B cell (primary cell): ENCODE measurements around the gene CFAP20. TPM values are rescaled to one million over a fixed set of nuclear protein-coding genes. Genes with fewer than 3 reads are reported as not detected.

Source experiments
- ATAC-seq: fragments of 200-7000 bp; cut with Tn5 transposase; one replicate; pipeline ENCODE4 v1.10.0; 2021; ENCODE audit warnings: low read depth, mild to moderate bottlenecking, moderate number of reproducible peaks, moderate library complexity
- CTCF ChIA-PET: fragments of 350-600 bp; sonication (Branson Sonifier 250); formaldehyde crosslinking; loops from one replicate; lab custom pipeline; 2021; ENCODE audit warnings: antibody characterized with exemption, inconsistent platforms; lab: Charles Lee
- POLR2A ChIA-PET: fragments of 350-600 bp; sonication (Branson Sonifier 250); formaldehyde crosslinking; loops from one replicate; lab custom pipeline; 2021; ENCODE audit warnings: antibody characterized with exemption; lab: Charles Lee
- DNase-seq: peaks from one replicate; pipeline ENCODE4 v3.0.0; 2013
- H2AFZ ChIP-seq: 2 replicates; pipeline ENCODE4 v1.6.1; 2012; ENCODE audit warnings: mild to moderate bottlenecking, low read depth, low read length; ENCODE audit not compliant: insufficient read depth, poor library complexity, severe bottlenecking
- H3K27ac ChIP-seq, 2 donors: 1 replicate in 1 of 2; 2 replicates in 1 of 2; pipeline ENCODE4 v1.5.1; 2012 to 2013; ENCODE audit warnings: low read length in 2 of 2, mild to moderate bottlenecking in 2 of 2, moderate library complexity in 1 of 2
- H3K27me3 ChIP-seq, 4 experiments: fragments of 200-600 bp in 1 of 4; sonication (generic) in 1 of 4; replicated peaks in 1 of 4; 1 replicate in 2 of 4; 2 replicates in 2 of 4; pipeline versions ENCODE4 v1.6.1 to v1.7.0; 2013 to 2016; ENCODE audit warnings: low read length in 3 of 4, mild to moderate bottlenecking in 2 of 4, mixed read lengths in 1 of 4, moderate library complexity in 1 of 4; ENCODE audit not compliant: insufficient read depth in 4 of 4, control insufficient read depth in 3 of 4; ENCODE audit errors: control extremely low read depth in 1 of 4
- H3K36me3 ChIP-seq, 2 experiments: replicated peaks in 1 of 2; 1 replicate in 1 of 2; 2 replicates in 1 of 2; pipeline versions ENCODE4 v1.6.1 to v1.7.1; 2013; ENCODE audit warnings: low read length in 1 of 2; ENCODE audit not compliant: insufficient read depth in 2 of 2, control insufficient read depth in 1 of 2; ENCODE audit errors: control extremely low read depth in 1 of 2, extremely low read depth in 1 of 2
- H3K4me1 ChIP-seq, 2 donors: fragments of 200-600 bp in 1 of 2; sonication (generic) in 1 of 2; 1 replicate in 1 of 2; 2 replicates in 1 of 2; pipeline versions ENCODE4 v1.5.1 to v1.6.1; 2013 to 2017; ENCODE audit warnings: low read length in 2 of 2; ENCODE audit not compliant: control insufficient read depth in 2 of 2, insufficient read depth in 2 of 2
- H3K4me2 ChIP-seq: replicated peaks from 2 replicates; pipeline ENCODE3; 2012; ENCODE audit warnings: mild to moderate bottlenecking, low read depth, low read length; ENCODE audit not compliant: poor library complexity, severe bottlenecking
- H3K4me3 ChIP-seq, 5 experiments: fragments of 200-600 bp in 1 of 5; sonication (generic) in 1 of 5; 1 replicate in 3 of 5; 2 replicates in 2 of 5; pipeline versions ENCODE4 v1.5.1 to v1.7.0; 2011 to 2016; ENCODE audit warnings: low read length in 4 of 5, mild to moderate bottlenecking in 4 of 5, low read depth in 2 of 5, control low read depth in 1 of 5, moderate library complexity in 1 of 5; ENCODE audit not compliant: insufficient read depth in 1 of 5; ENCODE audit errors: control extremely low read depth in 1 of 5, extremely low read depth in 1 of 5
- H3K79me2 ChIP-seq: fragments of 200-600 bp; sonication (generic); one replicate; pipeline ENCODE4 v1.6.0; 2016; ENCODE audit warnings: low read length; ENCODE audit not compliant: control insufficient read depth, insufficient read depth
- H3K9ac ChIP-seq: fragments of 200-600 bp; sonication (generic); 2 replicates; pipeline ENCODE4 v1.6.1; 2017; ENCODE audit warnings: mild to moderate bottlenecking, low read length, moderate library complexity
- H3K9me3 ChIP-seq, 3 donors: one replicate each; pipeline versions ENCODE4 v1.6.1 to v1.7.1; 2013; ENCODE audit warnings: low read length in 2 of 3; ENCODE audit not compliant: control insufficient read depth in 2 of 3, insufficient read depth in 1 of 3; ENCODE audit errors: control extremely low read depth in 1 of 3
- H4K20me1 ChIP-seq: 2 replicates; pipeline ENCODE4 v1.6.0; 2012; ENCODE audit warnings: mild to moderate bottlenecking, low read length; ENCODE audit not compliant: insufficient read depth, control insufficient read depth, poor library complexity, severe bottlenecking
- H3K27ac Mint-ChIP-seq: one replicate; pipeline ENCODE4 v1.8.0; 2021; ENCODE audit warnings: mixed read lengths
- H3K27me3 Mint-ChIP-seq: one replicate; pipeline ENCODE4 v1.8.0; 2021; ENCODE audit warnings: mixed read lengths
- H3K4me1 Mint-ChIP-seq: one replicate; pipeline ENCODE4 v1.8.0; 2021; ENCODE audit warnings: mixed read lengths
- H3K4me3 Mint-ChIP-seq: one replicate; pipeline ENCODE4 v1.8.0; 2021; ENCODE audit warnings: mixed read lengths
- H3K9me3 Mint-ChIP-seq: one replicate; pipeline ENCODE4 v1.8.0; 2022; ENCODE audit warnings: mixed read lengths; ENCODE audit not compliant: insufficient read depth
- EZH2 ChIP-seq: IDR thresholded peaks from 2 replicates; pipeline ENCODE4 v1.6.1; 2012; ENCODE audit warnings: borderline replicate concordance, low read depth, mild to moderate bottlenecking, moderate library complexity, low read length; ENCODE audit not compliant: insufficient read depth, poor library complexity, severe bottlenecking
- WGBS: methylation state at CpG from one replicate; pipeline ENCODE4 v1.1.5; 2013; ENCODE audit warnings: missing lambda C conversion rate; ENCODE audit not compliant: insufficient coverage; 5-methylcytosine and 5-hydroxymethylcytosine counted together
- intact Hi-C: fragments of 100-400 bp; cut with micrococcal nuclease; formaldehyde crosslinking; loops from one replicate; pipeline ENCODE4 v1.10.0; 2022
- polyA plus RNA-seq: library from polyadenylated mRNA; depleted of rRNA; stranded (reverse); fragments of >200 nt; gene quantifications from 2 replicates; pipeline ENCODE4 v1.2.3, GENCODE V29; 2012
- total RNA-seq, 2 donors: library from RNA; stranded (reverse); fragments of 120-200 nt in 1 of 2; gene quantifications; 1 replicate in 1 of 2; 2 replicates in 1 of 2; pipeline versions ENCODE4 v1.2.3 to v1.2.4, GENCODE V29; 2013 to 2022
- TF ChIP-seq, protein P1 (sequence below): fragments of 200-600 bp; IDR thresholded peaks from one replicate; pipeline ENCODE4 v1.8.0; 2022; ENCODE audit warnings: antibody characterized with exemption, mild to moderate bottlenecking

Gene CFAP20
- total and polyA plus RNA-seq, 2 donors (not counting 1 experiment from before 2014, with no cell fraction given) = 27.3 to 45.4 TPM

DNA sequence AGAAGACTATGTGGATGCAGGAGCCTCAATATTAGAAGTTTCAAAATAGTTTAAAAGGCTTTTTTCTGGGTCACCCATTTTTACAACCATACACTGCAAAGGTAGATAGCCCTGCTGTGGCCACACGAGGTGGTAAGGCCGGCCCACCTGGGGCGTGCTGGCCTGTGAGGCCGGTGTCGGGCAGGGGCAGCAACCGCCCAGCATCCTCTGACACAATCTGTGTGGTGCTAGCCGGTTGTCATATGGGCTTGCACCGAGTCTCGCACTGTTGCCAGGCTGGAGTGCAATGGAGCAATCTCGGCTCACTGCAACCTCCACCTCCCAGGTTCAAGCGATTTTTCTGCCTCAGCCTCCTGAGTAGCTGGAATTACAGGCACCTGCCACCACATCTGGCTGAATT lies 44.0 kb downstream of the CFAP20 start:
- Histone ChIP-seq H3K4me3 (no peak overlapping the region), H3K4me2 (no peak overlapping the region), H3K4me1 (no peaks in the 10 kb centered on the region), H3K27me3 (no peaks in the 10 kb centered on the region), H3K27ac (no peak overlapping the region), H3K36me3 (no peaks in the 10 kb centered on the region), H2AFZ (no peak overlapping the region), H3K9ac (no peak overlapping the region), H3K9me3 (peaks cover 0 to 6% (median 0%) of the 10 kb centered on the region in 3 donors), H4K20me1 (no peaks in the 10 kb centered on the region), H3K79me2 (no peaks in the 10 kb centered on the region)
- no peaks in the 10 kb centered on the region for H3K27me3 Mint-ChIP-seq
- CTCF ChIA-PET = no interaction called here
- 91% methylated on average over 8 of the region's 11 CpGs for WGBS
- ATAC-seq (no peak), DNase-seq (no peak)
- H3K4me1 Mint-ChIP-seq = no peaks in the 10 kb centered on the region
- POLR2A ChIA-PET = no interaction called here
- no peaks in the 10 kb centered on the region for H3K9me3 Mint-ChIP-seq
- TF ChIP-seq, protein P1, sequence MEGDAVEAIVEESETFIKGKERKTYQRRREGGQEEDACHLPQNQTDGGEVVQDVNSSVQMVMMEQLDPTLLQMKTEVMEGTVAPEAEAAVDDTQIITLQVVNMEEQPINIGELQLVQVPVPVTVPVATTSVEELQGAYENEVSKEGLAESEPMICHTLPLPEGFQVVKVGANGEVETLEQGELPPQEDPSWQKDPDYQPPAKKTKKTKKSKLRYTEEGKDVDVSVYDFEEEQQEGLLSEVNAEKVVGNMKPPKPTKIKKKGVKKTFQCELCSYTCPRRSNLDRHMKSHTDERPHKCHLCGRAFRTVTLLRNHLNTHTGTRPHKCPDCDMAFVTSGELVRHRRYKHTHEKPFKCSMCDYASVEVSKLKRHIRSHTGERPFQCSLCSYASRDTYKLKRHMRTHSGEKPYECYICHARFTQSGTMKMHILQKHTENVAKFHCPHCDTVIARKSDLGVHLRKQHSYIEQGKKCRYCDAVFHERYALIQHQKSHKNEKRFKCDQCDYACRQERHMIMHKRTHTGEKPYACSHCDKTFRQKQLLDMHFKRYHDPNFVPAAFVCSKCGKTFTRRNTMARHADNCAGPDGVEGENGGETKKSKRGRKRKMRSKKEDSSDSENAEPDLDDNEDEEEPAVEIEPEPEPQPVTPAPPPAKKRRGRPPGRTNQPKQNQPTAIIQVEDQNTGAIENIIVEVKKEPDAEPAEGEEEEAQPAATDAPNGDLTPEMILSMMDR = no peak
- no peak for TF ChIP-seq EZH2
- no peak overlapping the region for H3K27ac Mint-ChIP-seq
- intact Hi-C loops = no loop called here
- H3K4me3 Mint-ChIP-seq = no peak overlapping the region

DNA sequence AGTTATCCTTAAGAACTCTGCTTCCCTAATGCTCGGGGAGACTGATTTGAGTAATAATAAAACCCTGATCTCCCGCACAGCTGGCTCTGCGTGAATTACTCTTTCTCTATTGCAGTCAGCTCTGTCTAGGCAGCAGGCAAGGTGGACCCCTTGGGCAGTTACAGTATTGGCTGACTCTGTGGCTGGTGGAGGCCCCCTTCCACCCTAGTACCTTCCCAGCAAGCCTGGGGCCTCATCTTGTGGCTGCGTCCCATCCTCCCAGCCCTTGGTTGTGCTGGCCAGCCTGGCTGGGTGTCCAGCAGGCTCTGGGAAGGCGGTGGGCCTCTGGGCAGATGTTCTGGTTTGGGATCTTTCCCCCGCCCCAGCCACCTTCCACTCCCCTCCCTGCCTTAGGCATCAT lies 44.5 kb downstream of the CFAP20 start:
- peaks cover 0 to 6% (median 0%) of the 10 kb centered on the region in 3 donors for H3K9me3 ChIP-seq
- H3K9ac ChIP-seq = no peak overlapping the region
- H2AFZ ChIP-seq = no peak overlapping the region
- Mint-ChIP-seq H3K27me3 (no peaks in the 10 kb centered on the region), H3K9me3 (no peaks in the 10 kb centered on the region), H3K27ac (no peak overlapping the region), H3K4me1 (no peaks in the 10 kb centered on the region), H3K4me3 (no peak overlapping the region)
- no peaks in the 10 kb centered on the region for H3K27me3 ChIP-seq
- no peaks in the 10 kb centered on the region for H3K4me1 ChIP-seq
- no peak for TF ChIP-seq EZH2
- TF ChIP-seq, protein P1 = no peak
- no peak overlapping the region for H3K27ac ChIP-seq
- no peak overlapping the region for H3K4me3 ChIP-seq
- ATAC-seq = no peak
- ChIA-PET CTCF (no interaction called here), POLR2A (no interaction called here)
- 100% methylated on average over 2 of the region's 6 CpGs for WGBS
- intact Hi-C loops = no loop called here
- no peaks in the 10 kb centered on the region for H4K20me1 ChIP-seq
- H3K36me3 ChIP-seq = no peaks in the 10 kb centered on the region
- no peak for DNase-seq
- H3K79me2 ChIP-seq = no peaks in the 10 kb centered on the region
- no peak overlapping the region for H3K4me2 ChIP-seq
